CD4-positive, alpha-beta memory T cell (primary cell): ENCODE measurements around the gene INTS2. TPM values are rescaled to one million over a fixed set of nuclear protein-coding genes. Genes with fewer than 3 reads are reported as not detected.
A peak's percentile ranks its signal among the peaks of the same experiment; 100 is the strongest.

Experiments
- CTCF ChIA-PET: fragments of 350-600 bp; sonication (Branson Sonifier 250); formaldehyde crosslinking; loops from one replicate; lab custom pipeline; 2021; ENCODE audit warnings: inconsistent platforms; ENCODE audit not compliant: partially characterized antibody; lab: Charles Lee
- POLR2A ChIA-PET: fragments of 350-600 bp; sonication (Branson Sonifier 250); formaldehyde crosslinking; loops from one replicate; lab custom pipeline; 2021; ENCODE audit not compliant: partially characterized antibody; lab: Charles Lee
- DNase-seq, 5 donors: peaks; one replicate each; pipeline versions ENCODE4 v3.0.0 to v3.0.0-alpha.2; 2020 to 2022; ENCODE audit warnings: mixed read lengths in 1 of 5
- H3K27ac ChIP-seq: one replicate; pipeline ENCODE4 v1.7.0; 2013; ENCODE audit warnings: low read depth, low read length
- H3K27me3 ChIP-seq: 2 replicates; pipeline ENCODE4 v1.7.0; 2013; ENCODE audit warnings: mild to moderate bottlenecking, low read length, moderate library complexity; ENCODE audit not compliant: insufficient read depth
- H3K36me3 ChIP-seq: 2 replicates; pipeline ENCODE4 v1.7.0; 2013; ENCODE audit warnings: mild to moderate bottlenecking, low read length, moderate library complexity; ENCODE audit not compliant: insufficient read depth
- H3K4me1 ChIP-seq: 2 replicates; pipeline ENCODE4 v1.7.0; 2013; ENCODE audit warnings: mild to moderate bottlenecking, low read length, moderate library complexity; ENCODE audit not compliant: insufficient read depth
- H3K4me3 ChIP-seq, 2 donors: one replicate each; pipeline ENCODE4 v1.7.0; 2013; ENCODE audit warnings: low read length in 2 of 2, mild to moderate bottlenecking in 1 of 2
- H3K9me3 ChIP-seq, 2 donors: one replicate each; pipeline ENCODE4 v1.7.0; 2013; ENCODE audit warnings: low read length in 2 of 2, control low read depth in 1 of 2; ENCODE audit not compliant: control insufficient read depth in 1 of 2
- H3K27ac Mint-ChIP-seq, 7 donors: one replicate each; pipeline ENCODE4 v1.8.0; 2020 to 2021; ENCODE audit warnings: mixed read lengths in 7 of 7, mild to moderate bottlenecking in 6 of 7, inconsistent platforms in 3 of 7, moderate library complexity in 3 of 7
- H3K27me3 Mint-ChIP-seq, 2 donors: one replicate each; pipeline ENCODE4 v1.8.0; 2020 to 2021; ENCODE audit warnings: mixed read lengths in 2 of 2
- H3K36me3 Mint-ChIP-seq, 2 donors: one replicate each; pipeline ENCODE4 v1.8.0; 2020 to 2021; ENCODE audit warnings: mixed read lengths in 2 of 2, inconsistent platforms in 1 of 2, mild to moderate bottlenecking in 1 of 2
- H3K4me1 Mint-ChIP-seq, 4 donors: one replicate each; pipeline ENCODE4 v1.8.0; 2020 to 2021; ENCODE audit warnings: mixed read lengths in 4 of 4, mild to moderate bottlenecking in 1 of 4
- H3K4me3 Mint-ChIP-seq, 8 donors: one replicate each; pipeline ENCODE4 v1.8.0; 2020 to 2021; ENCODE audit warnings: mixed read lengths in 8 of 8, mild to moderate bottlenecking in 7 of 8, moderate library complexity in 6 of 8, inconsistent platforms in 3 of 8
- H3K9me3 Mint-ChIP-seq, 8 donors: one replicate each; pipeline ENCODE4 v1.8.0; 2020 to 2021; ENCODE audit warnings: mixed read lengths in 8 of 8, mild to moderate bottlenecking in 5 of 8, inconsistent platforms in 3 of 8, moderate library complexity in 1 of 8
- intact Hi-C: fragments of 100-400 bp; cut with micrococcal nuclease; formaldehyde crosslinking; loops from one replicate; pipeline ENCODE4 v1.15.1; 2023
- polyA plus RNA-seq, 2 donors: library from polyadenylated mRNA; unstranded; fragments of 300-500 nt; fragmentation: Illumina TruSeq; gene quantifications; one replicate each; pipeline ENCODE4 v1.2.3, GENCODE V29; 2021
- total RNA-seq, 2 experiments: library from RNA; stranded (reverse); gene quantifications; one replicate each; pipeline ENCODE4 v1.2.3, GENCODE V29; 2021

The INTS2 gene
- total RNA-seq, result 10 to 100 TPM; 18.4 to 18.7 TPM
- 1 to 10 TPM; 3.9 to 8.1 TPM for polyA plus RNA-seq

GRCh38 chr17:61927208-61928100 lies at the start of gene INTS2:
INTS2 (minus strand) TSS chr17:61927982; CDS start chr17:61926644, 1,338 bp downstream.
- peaks cover 4 to 28% of the 10 kb centered on the region in 2 donors for H3K36me3 Mint-ChIP-seq
- peak; percentile 94 to 97 (median 95) for DNase-seq
- CTCF ChIA-PET, result no interaction called here
- no peaks in the 10 kb centered on the region for H3K9me3 ChIP-seq
- peaks cover 18 to 28% (median 23%) of the 10 kb centered on the region in 4 donors for H3K4me1 Mint-ChIP-seq
- POLR2A ChIA-PET, result interaction anchor here (0.6 to 2.1 kb wide), 6 partner anchors 12 to 144 kb away, joined by 3 to 9 read pairs (median 3); no protein-coding TSS in a partner anchor
- peak within 1 kb of the TSS; percentile 91 to 96 (median 95) for H3K27ac Mint-ChIP-seq
- peaks cover 9% of the 10 kb centered on the region for H3K36me3 ChIP-seq
- no peaks in the 10 kb centered on the region for H3K9me3 Mint-ChIP-seq
- H3K4me1 ChIP-seq, result peaks cover 17% of the 10 kb centered on the region
- H3K4me3 Mint-ChIP-seq, result peak within 1 kb of the TSS; percentile 86 to 97 (median 91)
- peak within 1 kb of the TSS; percentile 90 to 100 for H3K4me3 ChIP-seq
- intact Hi-C loops, result loop anchor here (1.0 to 5.0 kb wide), 3 partner anchors 65 to 550 kb away; partner anchors contain the start of genes BRIP1 and TLK2
- no peaks in the 10 kb centered on the region for H3K27me3 ChIP-seq
- peaks cover 0 to 5% of the 10 kb centered on the region in 2 donors for H3K27me3 Mint-ChIP-seq
- peak within 1 kb of the TSS; percentile 85 for H3K27ac ChIP-seq

DNA sequence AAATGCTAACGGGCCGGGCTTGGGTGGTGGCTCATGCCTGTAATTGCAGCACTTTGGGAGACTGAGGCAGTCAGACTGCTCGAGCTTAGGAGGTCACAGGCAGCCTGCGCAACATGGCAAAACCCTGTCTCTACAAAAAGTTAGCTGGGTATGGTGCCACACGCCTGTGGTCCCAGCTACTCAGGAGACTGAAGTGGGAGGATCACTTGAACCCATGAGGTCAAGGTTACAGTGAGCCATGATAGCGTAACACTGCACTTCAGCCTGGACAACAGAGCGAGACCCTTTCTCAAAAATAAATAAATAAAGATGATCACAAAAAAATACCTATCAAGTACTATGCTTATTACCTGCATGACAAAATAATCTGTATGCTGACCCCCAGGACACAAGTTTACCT lies 46.3 kb upstream of the INTS2 start:
- H3K36me3 Mint-ChIP-seq, result peaks cover 31 to 53% of the 10 kb centered on the region in 2 donors

DNA sequence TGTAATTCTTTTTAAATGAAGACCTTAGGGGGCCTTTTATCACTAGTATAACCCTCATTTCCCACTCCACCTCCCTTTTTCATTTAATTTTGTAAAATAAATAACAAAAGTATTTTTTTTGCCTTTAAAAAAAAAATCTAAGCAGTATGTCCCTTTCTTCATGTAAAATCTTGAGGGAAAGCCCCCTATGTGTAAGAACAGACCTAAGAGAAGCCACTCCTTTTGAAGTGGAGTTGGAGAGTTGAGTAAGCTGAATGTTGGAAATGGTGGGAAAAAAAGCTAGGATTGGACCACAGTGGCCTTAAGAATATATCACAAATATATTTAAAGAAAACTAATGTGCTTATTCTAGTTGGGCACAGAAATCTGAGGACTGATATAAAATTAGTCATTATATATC lies 44.5 kb upstream of the INTS2 start:
- DNase-seq, result no peak
- H3K9me3 ChIP-seq, result no peaks in the 10 kb centered on the region
- peaks cover 16% of the 10 kb centered on the region for H3K36me3 ChIP-seq
- ChIA-PET POLR2A (interaction anchor here (1.5 kb wide), 1 partner anchor 9 kb away, joined by 4 read pairs; no protein-coding TSS in a partner anchor), CTCF (no interaction called here)
- no peaks in the 10 kb centered on the region for H3K27me3 ChIP-seq
- Mint-ChIP-seq H3K9me3 (no peaks in the 10 kb centered on the region), H3K4me1 (peaks cover 12 to 24% (median 18%) of the 10 kb centered on the region in 4 donors), H3K36me3 (peaks cover 30 to 46% of the 10 kb centered on the region in 2 donors), H3K27me3 (no peaks in the 10 kb centered on the region), H3K4me3 (no peak overlapping the region), H3K27ac (peak overlapping the region in 1 of 7 donors; percentile 25)
- H3K4me1 ChIP-seq, result no peaks in the 10 kb centered on the region
- H3K4me3 ChIP-seq, result no peak overlapping the region
- no peak overlapping the region for H3K27ac ChIP-seq
- intact Hi-C loops, result no loop called here

More for the DNA sequence above, 46.3 kb upstream of the INTS2 start:
- peak overlapping the region in 4 of 7 donors; percentile 5 to 88 (median 42) for H3K27ac Mint-ChIP-seq
- POLR2A ChIA-PET, result no interaction called here
- Histone ChIP-seq H3K27me3 (no peaks in the 10 kb centered on the region), H3K9me3 (no peaks in the 10 kb centered on the region), H3K36me3 (peaks cover 9% of the 10 kb centered on the region), H3K4me1 (no peaks in the 10 kb centered on the region), H3K4me3 (no peak overlapping the region), H3K27ac (no peak overlapping the region)
- DNase-seq, result no peak
- H3K4me1 Mint-ChIP-seq, result peaks cover 12 to 22% (median 15%) of the 10 kb centered on the region in 4 donors
- H3K27me3 Mint-ChIP-seq, result no peaks in the 10 kb centered on the region
- no peaks in the 10 kb centered on the region for H3K9me3 Mint-ChIP-seq
- H3K4me3 Mint-ChIP-seq, result no peak overlapping the region
- CTCF ChIA-PET, result interaction anchor here (1.6 kb wide), 1 partner anchor 14 kb away, joined by 3 read pairs; no protein-coding TSS in a partner anchor
- intact Hi-C loops, result no loop called here

- peaks cover 39 to 45% of the 10 kb centered on the region in 2 donors for H3K36me3 Mint-ChIP-seq
- no peaks in the 10 kb centered on the region for H3K9me3 Mint-ChIP-seq
- H3K27me3 Mint-ChIP-seq, result no peaks in the 10 kb centered on the region
- Histone ChIP-seq H3K27me3 (no peaks in the 10 kb centered on the region), H3K4me1 (no peaks in the 10 kb centered on the region), H3K27ac (no peak overlapping the region), H3K4me3 (no peak overlapping the region), H3K36me3 (peaks cover 27% of the 10 kb centered on the region), H3K9me3 (no peaks in the 10 kb centered on the region)
- DNase-seq, result no peak
- ChIA-PET CTCF (interaction anchor here (0.7 kb wide), 1 partner anchor 45 kb away, joined by 4 read pairs; no protein-coding TSS in a partner anchor), POLR2A (no interaction called here)
- H3K27ac Mint-ChIP-seq, result peak overlapping the region in 1 of 7 donors; percentile 48
- H3K4me3 Mint-ChIP-seq, result no peak overlapping the region
- intact Hi-C loops, result no loop called here
- H3K4me1 Mint-ChIP-seq, result peaks cover 5 to 20% (median 8%) of the 10 kb centered on the region in 4 donors
Observed at GRCh38 chr17:61970030-61970429, 42.2 kb upstream of the INTS2 start.

- peaks cover 39% of the 10 kb centered on the region for H3K36me3 ChIP-seq
- no peaks in the 10 kb centered on the region for H3K4me1 ChIP-seq
- POLR2A ChIA-PET, result no interaction called here
- Mint-ChIP-seq H3K4me1 (peaks cover 0 to 9% (median 4%) of the 10 kb centered on the region in 4 donors), H3K27me3 (no peaks in the 10 kb centered on the region), H3K36me3 (peaks cover 35 to 51% of the 10 kb centered on the region in 2 donors), H3K9me3 (no peaks in the 10 kb centered on the region), H3K4me3 (no peak overlapping the region), H3K27ac (no peak overlapping the region)
- intact Hi-C loops, result no loop called here
- no peaks in the 10 kb centered on the region for H3K9me3 ChIP-seq
- no peak overlapping the region for H3K4me3 ChIP-seq
- no peaks in the 10 kb centered on the region for H3K27me3 ChIP-seq
- no peak for DNase-seq
- no peak overlapping the region for H3K27ac ChIP-seq
- CTCF ChIA-PET, result no interaction called here
Observed at GRCh38 chr17:61968757-61969156, 41.0 kb upstream of the INTS2 start.

DNA sequence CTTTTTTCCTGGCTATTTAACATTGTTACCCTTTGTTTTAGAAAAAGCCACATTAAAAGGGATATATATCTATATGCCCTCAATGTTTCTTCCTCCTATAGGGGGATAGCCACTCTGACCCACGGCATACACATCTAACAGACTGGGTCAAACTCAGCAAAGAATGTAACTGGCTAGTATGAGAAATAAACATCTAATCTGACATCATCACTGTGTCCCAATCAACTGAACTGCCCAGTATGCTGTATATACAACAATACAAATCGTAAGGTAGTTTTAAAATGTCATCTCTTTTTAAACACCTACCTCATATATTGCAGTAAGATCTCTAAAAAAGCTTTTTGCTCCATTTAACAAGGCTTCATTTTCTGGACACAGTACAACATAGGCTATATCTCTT lies 39.9 kb upstream of the INTS2 start:
- H3K4me3 ChIP-seq, result no peak overlapping the region
- no peaks in the 10 kb centered on the region for H3K9me3 ChIP-seq
- ChIA-PET CTCF (no interaction called here), POLR2A (interaction anchor here (0.6 kb wide), 1 partner anchor 30 kb away, joined by 3 read pairs; no protein-coding TSS in a partner anchor)
- Mint-ChIP-seq H3K27ac (peak overlapping the region in 2 of 7 donors; percentile 0 to 24), H3K27me3 (no peaks in the 10 kb centered on the region), H3K9me3 (no peaks in the 10 kb centered on the region), H3K4me1 (peaks cover 0 to 9% (median 5%) of the 10 kb centered on the region in 4 donors), H3K4me3 (no peak overlapping the region), H3K36me3 (peaks cover 37 to 56% of the 10 kb centered on the region in 2 donors)
- H3K36me3 ChIP-seq, result peaks cover 44% of the 10 kb centered on the region
- H3K27me3 ChIP-seq, result no peaks in the 10 kb centered on the region
- intact Hi-C loops, result no loop called here
- DNase-seq, result no peak
- H3K4me1 ChIP-seq, result no peaks in the 10 kb centered on the region
- no peak overlapping the region for H3K27ac ChIP-seq

- H3K9me3 Mint-ChIP-seq, result no peaks in the 10 kb centered on the region
- DNase-seq, result no peak
- H3K27me3 Mint-ChIP-seq, result no peaks in the 10 kb centered on the region
- Histone ChIP-seq H3K4me1 (no peaks in the 10 kb centered on the region), H3K27ac (no peak overlapping the region), H3K36me3 (peaks cover 49% of the 10 kb centered on the region), H3K9me3 (no peaks in the 10 kb centered on the region), H3K27me3 (no peaks in the 10 kb centered on the region), H3K4me3 (no peak overlapping the region)
- no peak overlapping the region for H3K4me3 Mint-ChIP-seq
- intact Hi-C loops, result no loop called here
- ChIA-PET POLR2A (no interaction called here), CTCF (no interaction called here)
- peaks cover 34 to 60% of the 10 kb centered on the region in 2 donors for H3K36me3 Mint-ChIP-seq
- peak overlapping the region in 1 of 7 donors; percentile 15 for H3K27ac Mint-ChIP-seq
- peaks cover 0 to 9% (median 5%) of the 10 kb centered on the region in 4 donors for H3K4me1 Mint-ChIP-seq
Observed at GRCh38 chr17:61966191-61966590, 38.4 kb upstream of the INTS2 start.
